AG08395 (cell line): ENCODE results near the gene COL4A1.

Source experiments
- DNase-seq: peaks from one replicate; pipeline ENCODE4 v3.0.0; 2012; ENCODE audit warnings: mixed read lengths, low spot score

The COL4A1 gene

DNA sequence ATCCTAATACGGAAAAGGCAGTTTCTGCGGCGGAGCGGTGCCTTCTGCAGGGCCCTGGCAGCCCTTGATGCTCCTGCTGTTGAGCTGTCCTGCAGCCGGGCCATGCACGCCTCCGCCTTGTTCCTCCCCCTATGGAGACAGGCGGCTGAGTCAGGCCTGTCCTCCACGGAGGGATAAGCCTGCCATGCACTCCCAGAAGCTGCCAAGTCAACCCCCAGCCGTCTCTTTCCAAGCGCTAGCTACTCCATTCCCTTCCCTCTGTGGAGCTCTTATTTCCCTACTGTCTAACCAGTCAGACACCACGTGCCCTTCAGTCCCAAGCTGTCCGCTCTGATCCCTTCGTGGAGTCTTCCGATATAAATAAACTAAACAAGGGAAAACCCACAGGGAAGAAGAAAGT lies 197.0 kb downstream of the COL4A1 start:
- DNase-seq: peak; percentile 95

DNA sequence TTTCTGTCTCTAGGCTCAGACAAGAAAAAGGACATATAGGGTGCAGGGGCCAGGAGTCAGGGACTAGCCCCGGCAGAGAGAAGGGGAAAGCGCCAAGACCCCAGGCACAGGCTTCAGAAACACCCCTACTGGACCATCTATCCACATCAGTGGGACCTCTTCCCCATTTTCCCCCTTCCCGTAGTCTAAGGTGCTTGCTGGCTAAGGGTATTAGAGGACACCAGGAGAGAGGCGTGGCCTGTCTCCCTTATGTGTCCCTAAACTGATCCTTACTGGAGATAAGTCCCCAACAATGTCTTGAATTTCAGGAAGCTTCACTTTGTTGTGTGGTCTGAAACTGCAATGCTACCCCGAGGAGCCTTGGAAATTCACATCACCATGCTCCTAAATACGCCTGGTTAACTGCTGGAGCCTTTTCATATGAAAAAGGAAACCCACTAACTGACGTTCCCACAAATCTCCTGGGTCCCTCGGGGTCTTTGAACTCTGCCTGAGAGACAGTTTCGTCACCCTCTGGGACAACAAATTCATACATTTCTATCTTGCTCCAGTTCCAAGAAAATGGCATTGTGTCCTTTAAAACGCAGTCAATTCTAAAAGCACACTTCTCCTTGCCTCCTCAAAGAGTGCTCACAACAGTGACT lies 197.7 kb downstream of the COL4A1 start:
- no peak for DNase-seq

- DNase-seq: peak; percentile 95
Measured at GRCh38 chr13:110108348-110109139, 198.4 kb downstream of the COL4A1 start.

- DNase-seq: no peak
Measured at GRCh38 chr13:110107568-110108347, 199.2 kb downstream of the COL4A1 start.

GRCh38 chr13:110106726-110107125 lies 200.2 kb downstream of the COL4A1 start:
- DNase-seq: peak; percentile 49

DNA sequence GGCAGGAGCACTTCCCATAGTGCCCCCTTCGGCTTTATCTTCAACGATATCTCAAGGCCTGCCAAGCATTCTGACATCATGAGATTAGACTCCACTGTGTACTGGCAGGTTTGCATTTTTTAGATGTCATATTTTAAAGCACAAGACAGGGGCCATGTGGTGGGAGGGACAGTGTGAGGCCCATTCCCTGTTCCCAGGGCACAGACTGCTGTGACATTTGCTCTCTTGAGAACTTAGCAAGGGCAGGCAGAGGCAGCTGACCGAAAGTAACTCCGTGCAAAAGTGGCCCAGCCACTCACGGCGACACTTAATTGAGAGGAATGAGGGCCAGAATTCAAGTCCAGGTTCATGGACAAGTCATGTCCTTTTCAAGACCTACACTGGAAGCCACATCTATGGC lies 201.8 kb downstream of the COL4A1 start:
- DNase-seq: no peak

DNA sequence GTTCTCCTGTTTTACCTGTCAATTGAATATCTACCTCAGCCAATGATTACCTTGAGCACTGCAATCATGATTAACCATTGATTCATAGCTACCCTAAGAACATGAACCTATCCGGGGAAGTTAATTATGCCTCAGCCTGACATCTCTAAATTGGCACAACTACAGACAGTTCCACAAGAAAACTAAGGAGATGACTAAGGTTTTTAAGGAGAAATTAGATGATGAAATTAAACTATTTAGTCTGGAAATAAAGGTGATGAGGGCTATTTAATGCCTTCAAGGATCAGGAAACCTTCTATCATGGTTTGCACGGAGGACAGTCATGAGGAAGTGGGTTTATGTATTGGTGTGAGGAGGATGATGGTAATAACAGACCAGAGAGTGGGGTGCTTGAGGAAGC lies 203.4 kb downstream of the COL4A1 start:
- no peak for DNase-seq

DNA sequence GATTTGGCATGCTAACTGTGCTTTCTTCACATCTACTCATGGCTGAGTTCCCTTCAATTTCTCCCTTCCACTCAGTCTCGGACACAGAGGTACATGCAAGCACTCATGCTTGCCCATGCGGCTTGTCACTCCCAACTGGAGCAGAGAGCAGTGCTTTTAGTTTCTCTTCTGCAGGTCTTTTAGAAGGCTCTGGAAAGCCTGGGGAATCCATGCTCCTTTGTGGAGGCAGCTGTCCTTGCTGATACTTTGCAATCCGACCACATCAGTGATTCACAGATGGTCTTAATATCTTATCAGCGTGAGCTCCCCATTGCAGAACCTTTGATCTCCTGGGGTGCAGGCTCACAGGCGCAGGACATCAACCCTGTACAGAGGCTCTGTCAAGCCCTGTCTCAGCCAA lies 203.9 kb downstream of the COL4A1 start:
- DNase-seq: no peak

DNA sequence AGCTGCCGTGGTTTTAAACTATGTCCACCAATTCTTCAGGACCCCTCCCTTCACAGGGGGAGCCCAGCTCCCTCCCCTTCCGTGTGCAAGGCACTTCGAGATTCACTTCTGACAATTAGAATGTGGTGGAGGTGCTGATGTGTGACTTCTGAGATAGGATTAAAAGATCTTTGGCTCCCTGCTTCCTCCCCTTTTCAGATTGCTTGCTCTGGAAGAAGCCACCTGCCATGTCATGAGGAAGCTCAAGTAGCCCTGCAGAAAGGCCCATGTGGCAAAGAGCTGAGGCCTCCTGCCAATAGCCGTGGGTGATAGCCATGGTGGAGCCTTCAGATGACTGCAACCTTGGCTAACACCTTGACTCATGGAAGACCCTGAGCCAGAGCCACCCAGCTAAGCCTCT lies 204.9 kb downstream of the COL4A1 start:
- DNase-seq: no peak

GRCh38 chr13:110099922-110100321 lies 207.0 kb downstream of the COL4A1 start:
- DNase-seq: no peak
